Endothelial cell of hepatic sinusoid (primary cell): ENCODE results near the gene TSFM.

Experiments used
- in situ Hi-C: cut with HindIII; loops from 2 replicates; pipeline ENCODE4 v1.10.0; 2017; ENCODE audit warnings: low sequenced_read_pairs

The TSFM gene

GRCh38 chr12:57782608-57783465, at the start of gene TSFM:
Gene TSFM (plus strand): TSS chr12:57782787. CDS start chr12:57782802, 15 bp downstream.
- in situ Hi-C loops: no loop called here

- in situ Hi-C loops: no loop called here
These were observed 48.7 kb upstream of the TSFM start for GRCh38 chr12:57733928-57734327.

- in situ Hi-C loops: no loop called here
These were observed 48.0 kb upstream of the TSFM start for GRCh38 chr12:57734591-57734990.

- in situ Hi-C loops: no loop called here
These were observed 47.3 kb upstream of the TSFM start for GRCh38 chr12:57735198-57735855.

- in situ Hi-C loops: no loop called here
These were observed 46.4 kb upstream of the TSFM start for GRCh38 chr12:57735952-57736740.

- in situ Hi-C loops: no loop called here
These were observed 45.7 kb upstream of the TSFM start for GRCh38 chr12:57736741-57737466.

- in situ Hi-C loops: no loop called here
These were observed 44.8 kb upstream of the TSFM start for GRCh38 chr12:57737467-57738460.

GRCh38 chr12:57738661-57739237, 43.8 kb upstream of the TSFM start, which contains the start of gene AGAP2:
Gene AGAP2 (minus strand): TSS chr12:57738742. CDS start chr12:57738246, 496 bp downstream.
- in situ Hi-C loops: no loop called here

GRCh38 chr12:57739387-57739786, 43.2 kb upstream of the TSFM start:
- in situ Hi-C loops: no loop called here

- in situ Hi-C loops: no loop called here
These were observed 42.6 kb upstream of the TSFM start for GRCh38 chr12:57739914-57740538.

GRCh38 chr12:57740656-57741412, 41.8 kb upstream of the TSFM start:
- in situ Hi-C loops: no loop called here

- in situ Hi-C loops: no loop called here
These were observed 41.2 kb upstream of the TSFM start for GRCh38 chr12:57741413-57741789.

- in situ Hi-C loops: no loop called here
These were observed 40.5 kb upstream of the TSFM start for GRCh38 chr12:57741844-57742738.

GRCh38 chr12:57743769-57744168, 38.8 kb upstream of the TSFM start:
- in situ Hi-C loops: no loop called here

GRCh38 chr12:57744194-57744776, 38.3 kb upstream of the TSFM start:
- in situ Hi-C loops: no loop called here

- in situ Hi-C loops: loop anchor here (5.0 kb wide), 2 partner anchors 42 to 43 kb away; no protein-coding TSS in a partner anchor
These were observed 37.7 kb upstream of the TSFM start, which contains the start of gene TSPAN31 for GRCh38 chr12:57744777-57745484. Gene TSPAN31 (plus strand): TSS chr12:57745039. CDS start chr12:57745155, 116 bp downstream.
